ENCODE measurements around the gene GPC6. TPM values are rescaled to one million over a fixed set of nuclear protein-coding genes. Genes with fewer than 3 reads are reported as not detected.

GPC6 gene
- total and polyA plus RNA-seq, 2 experiments from 2014 or later, result 14.4 to 20.8 TPM

GRCh38 chr13:93284064-93284463, 57.5 kb downstream of the GPC6 start:
- Histone ChIP-seq H3K27me3 (replicated peaks; ENCODE audit: insufficient read depth) (no peaks in the 10 kb centered on the region), H3F3A (ENCODE audit: insufficient read depth) (no peaks in the 10 kb centered on the region), H3K27ac (no peak overlapping the region), H3K4me3 (no peak overlapping the region), H3K9me3 (ENCODE audit: low read depth) (no peaks in the 10 kb centered on the region), H3K36me3 (ENCODE audit: low read depth) (no peaks in the 10 kb centered on the region), H3K9me2 (ENCODE audit: insufficient read depth) (no peaks in the 10 kb centered on the region; the same call in 1 of the 2 replicates), H4K20me1 (ENCODE audit: insufficient read depth) (no peaks in the 10 kb centered on the region), H3K4me2 (ENCODE audit: unreplicated experiment) (no peak overlapping the region), H3K4me1 (ENCODE audit: insufficient read depth) (no peaks in the 10 kb centered on the region), H3K79me2 (ENCODE audit: insufficient read depth) (0 out of 2 replicates have a peak, but pooled peaks cover 5% of the 10 kb centered on the region), H3K9ac (no peak overlapping the region), H2AFZ (no peak overlapping the region)
- DNase-seq, result no peak
- in situ Hi-C loops (cut with MboI), result no loop called here
- 47 to 66% methylated on average over 1 of the region's 1 CpG for WGBS, 2 experiments (ENCODE audit: low coverage in 1 of 2, low lambda C conversion rate in 2 of 2, missing lambda C conversion rate in 2 of 2)
- no peak for TF ChIP-seq EZH2phosphoT487 (IDR thresholded peaks at IDR 0.05; ENCODE audit: insufficient read depth, low read depth)
- no peak for TF ChIP-seq EZH2 (IDR thresholded peaks at IDR 0.05; ENCODE audit: insufficient read depth, poor library complexity, severe bottlenecking)

- no peak for TF ChIP-seq EZH2 (IDR thresholded peaks at IDR 0.05; ENCODE audit: insufficient read depth, poor library complexity, severe bottlenecking)
- TF ChIP-seq EZH2phosphoT487 (IDR thresholded peaks at IDR 0.05; ENCODE audit: insufficient read depth, low read depth), result no peak
- no peak overlapping the region for H3K9ac ChIP-seq
- H3K4me2 ChIP-seq (ENCODE audit: unreplicated experiment), result no peak overlapping the region
- in situ Hi-C loops (cut with MboI), result no loop called here
- no peaks in the 10 kb centered on the region for H3K9me3 ChIP-seq (ENCODE audit: low read depth)
- H3K4me3 ChIP-seq, result no peak overlapping the region
- peaks cover 4% of the 10 kb centered on the region; the same call in 1 of the 2 replicates for H3F3A ChIP-seq (ENCODE audit: insufficient read depth)
- H4K20me1 ChIP-seq (ENCODE audit: insufficient read depth), result no peaks in the 10 kb centered on the region
- WGBS, 2 experiments (ENCODE audit: low coverage in 1 of 2, low lambda C conversion rate in 2 of 2, missing lambda C conversion rate in 2 of 2), result 58 to 59% methylated on average over 4 of the region's 4 CpGs
- no peaks in the 10 kb centered on the region for H3K27me3 ChIP-seq (replicated peaks; ENCODE audit: insufficient read depth)
- no peak overlapping the region for H3K27ac ChIP-seq
- H3K36me3 ChIP-seq (ENCODE audit: low read depth), result no peaks in the 10 kb centered on the region
- H2AFZ ChIP-seq, result no peak overlapping the region
- H3K79me2 ChIP-seq (ENCODE audit: insufficient read depth), result no peaks in the 10 kb centered on the region
- no peak for DNase-seq
- H3K9me2 ChIP-seq (ENCODE audit: insufficient read depth), result no peaks in the 10 kb centered on the region
- 0 out of 2 replicates have a peak, but pooled peaks cover 5% of the 10 kb centered on the region for H3K4me1 ChIP-seq (ENCODE audit: insufficient read depth)
Measured at GRCh38 chr13:93286047-93286446, 59.4 kb downstream of the GPC6 start.

- Histone ChIP-seq H3K4me1 (ENCODE audit: insufficient read depth) (0 out of 2 replicates have a peak, but pooled peaks cover 5% of the 10 kb centered on the region), H3K4me2 (ENCODE audit: unreplicated experiment) (no peak overlapping the region), H3K79me2 (ENCODE audit: insufficient read depth) (no peaks in the 10 kb centered on the region), H3K9ac (no peak overlapping the region), H3K9me3 (ENCODE audit: low read depth) (no peaks in the 10 kb centered on the region), H3K27ac (no peak overlapping the region), H4K20me1 (ENCODE audit: insufficient read depth) (no peaks in the 10 kb centered on the region), H3K27me3 (replicated peaks; ENCODE audit: insufficient read depth) (no peaks in the 10 kb centered on the region), H3K4me3 (no peak overlapping the region), H3F3A (ENCODE audit: insufficient read depth) (peaks cover 4% of the 10 kb centered on the region; the same call in 1 of the 2 replicates), H2AFZ (no peak overlapping the region), H3K9me2 (ENCODE audit: insufficient read depth) (no peaks in the 10 kb centered on the region), H3K36me3 (ENCODE audit: low read depth) (no peaks in the 10 kb centered on the region)
- DNase-seq, result peak; percentile 22
- TF ChIP-seq EZH2 (IDR thresholded peaks at IDR 0.05; ENCODE audit: insufficient read depth, poor library complexity, severe bottlenecking) (no peak), EZH2phosphoT487 (IDR thresholded peaks at IDR 0.05; ENCODE audit: insufficient read depth, low read depth) (no peak)
- WGBS, 2 experiments (ENCODE audit: low coverage in 1 of 2, low lambda C conversion rate in 2 of 2, missing lambda C conversion rate in 2 of 2), result 50 to 59% methylated on average over 4 of the region's 4 CpGs
- in situ Hi-C loops (cut with MboI), result no loop called here
Measured at GRCh38 chr13:93289053-93289452, 62.4 kb downstream of the GPC6 start.

GRCh38 chr13:93289842-93290241, 63.2 kb downstream of the GPC6 start:
- 64 to 74% methylated on average over 1 of the region's 1 CpG for WGBS, 2 experiments (ENCODE audit: low coverage in 1 of 2, low lambda C conversion rate in 2 of 2, missing lambda C conversion rate in 2 of 2)
- H3K79me2 ChIP-seq (ENCODE audit: insufficient read depth), result no peaks in the 10 kb centered on the region
- H3K27ac ChIP-seq, result no peak overlapping the region
- no peaks in the 10 kb centered on the region for H4K20me1 ChIP-seq (ENCODE audit: insufficient read depth)
- no peak overlapping the region for H3K9ac ChIP-seq
- H3K27me3 ChIP-seq (replicated peaks; ENCODE audit: insufficient read depth), result no peaks in the 10 kb centered on the region
- no peaks in the 10 kb centered on the region for H3K36me3 ChIP-seq (ENCODE audit: low read depth)
- peak; percentile 16 for DNase-seq
- no peaks in the 10 kb centered on the region for H3K9me2 ChIP-seq (ENCODE audit: insufficient read depth)
- TF ChIP-seq EZH2phosphoT487 (IDR thresholded peaks at IDR 0.05; ENCODE audit: insufficient read depth, low read depth) (no peak), EZH2 (IDR thresholded peaks at IDR 0.05; ENCODE audit: insufficient read depth, poor library complexity, severe bottlenecking) (no peak)
- H3K4me2 ChIP-seq (ENCODE audit: unreplicated experiment), result no peak overlapping the region
- in situ Hi-C loops (cut with MboI), result no loop called here
- H3K4me1 ChIP-seq (ENCODE audit: insufficient read depth), result 0 out of 2 replicates have a peak, but pooled peaks cover 5% of the 10 kb centered on the region
- no peak overlapping the region for H3K4me3 ChIP-seq
- H3F3A ChIP-seq (ENCODE audit: insufficient read depth), result peaks cover 4% of the 10 kb centered on the region; the same call in 1 of the 2 replicates
- H3K9me3 ChIP-seq (ENCODE audit: low read depth), result no peaks in the 10 kb centered on the region
- no peak overlapping the region for H2AFZ ChIP-seq

GRCh38 chr13:93290503-93290902, 63.9 kb downstream of the GPC6 start:
- peaks cover 4% of the 10 kb centered on the region; the same call in 1 of the 2 replicates for H3F3A ChIP-seq (ENCODE audit: insufficient read depth)
- no peak overlapping the region for H3K9ac ChIP-seq
- no peaks in the 10 kb centered on the region for H3K79me2 ChIP-seq (ENCODE audit: insufficient read depth)
- H4K20me1 ChIP-seq (ENCODE audit: insufficient read depth), result no peaks in the 10 kb centered on the region
- DNase-seq, result peak; percentile 38
- no peaks in the 10 kb centered on the region for H3K36me3 ChIP-seq (ENCODE audit: low read depth)
- H3K4me2 ChIP-seq (ENCODE audit: unreplicated experiment), result no peak overlapping the region
- 0 out of 2 replicates have a peak, but pooled peaks cover 5% of the 10 kb centered on the region for H3K4me1 ChIP-seq (ENCODE audit: insufficient read depth)
- no peaks in the 10 kb centered on the region for H3K9me2 ChIP-seq (ENCODE audit: insufficient read depth)
- TF ChIP-seq EZH2 (IDR thresholded peaks at IDR 0.05; ENCODE audit: insufficient read depth, poor library complexity, severe bottlenecking), result no peak
- no peak for TF ChIP-seq EZH2phosphoT487 (IDR thresholded peaks at IDR 0.05; ENCODE audit: insufficient read depth, low read depth)
- H3K27me3 ChIP-seq (replicated peaks; ENCODE audit: insufficient read depth), result no peaks in the 10 kb centered on the region
- no peak overlapping the region for H2AFZ ChIP-seq
- no peak overlapping the region for H3K27ac ChIP-seq
- H3K4me3 ChIP-seq, result no peak overlapping the region
- in situ Hi-C loops (cut with MboI), result no loop called here
- H3K9me3 ChIP-seq (ENCODE audit: low read depth), result no peaks in the 10 kb centered on the region

All from GM23248 (cell line).